HUDEP-2 (cell line): Measurements from ENCODE around the gene MESP1.

ENCODE experiments used
- DNase-seq, 76 experiments: peaks; one replicate each; lab custom pipeline; 2025; ENCODE audit not compliant: unreplicated experiment in 76 of 76; lab: John Stamatoyannopoulos, UW

Gene MESP1

DNA sequence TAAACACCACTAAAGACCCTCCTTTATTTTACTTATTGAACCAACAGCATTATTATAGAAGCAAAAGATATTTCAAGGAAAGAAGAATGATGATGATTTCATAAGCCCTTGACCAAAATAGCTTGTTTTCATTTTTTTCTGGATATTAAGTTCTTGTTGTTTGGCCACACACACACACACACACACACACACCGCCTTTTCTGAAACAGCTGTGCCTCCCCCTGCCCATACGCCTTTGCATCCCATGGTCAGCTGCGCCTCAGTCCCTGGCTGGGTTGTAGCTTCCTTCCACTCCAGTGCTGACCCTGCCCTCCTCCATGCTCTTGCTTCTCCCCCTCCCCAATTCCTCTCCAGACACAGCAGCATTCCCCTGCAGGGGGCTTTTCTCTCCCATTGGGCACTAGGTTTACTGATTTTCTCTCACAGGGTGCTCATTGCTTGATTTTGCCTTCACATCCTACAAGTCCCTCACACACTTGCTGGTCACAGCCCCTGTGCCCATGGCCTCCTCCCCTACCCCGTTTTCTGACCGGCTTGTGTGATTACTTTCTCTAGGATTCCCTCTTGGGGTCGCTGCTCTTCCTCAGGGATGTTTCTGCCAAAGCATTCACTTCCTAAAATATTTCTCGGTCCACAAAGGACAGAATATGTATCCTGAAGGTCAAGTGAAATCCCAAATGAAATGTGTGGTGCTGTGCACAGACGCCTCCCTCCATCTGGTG is 18.4 kb downstream of the MESP1 start:
- no peak for DNase-seq

DNA sequence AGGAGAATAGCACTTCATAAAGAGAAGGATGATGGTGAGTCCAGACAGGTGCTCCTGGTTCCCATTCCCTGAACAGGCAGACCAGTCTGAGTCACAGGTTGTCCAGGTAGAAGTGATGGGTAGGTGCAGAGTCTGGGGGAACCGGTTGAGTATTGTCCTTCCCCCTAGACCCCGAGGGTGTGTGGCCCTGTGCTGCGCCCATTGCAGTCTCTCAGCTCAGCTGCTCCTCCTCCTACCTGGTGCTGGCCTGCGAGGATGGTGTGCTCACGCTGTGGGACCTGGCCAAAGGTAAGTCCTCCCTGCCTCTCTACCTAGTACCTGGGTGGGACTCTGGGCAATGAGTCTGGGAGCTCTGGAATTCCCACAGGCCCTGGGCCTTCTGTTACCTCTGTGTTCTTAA is 19.8 kb downstream of the MESP1 start:
- DNase-seq = no peak

DNA sequence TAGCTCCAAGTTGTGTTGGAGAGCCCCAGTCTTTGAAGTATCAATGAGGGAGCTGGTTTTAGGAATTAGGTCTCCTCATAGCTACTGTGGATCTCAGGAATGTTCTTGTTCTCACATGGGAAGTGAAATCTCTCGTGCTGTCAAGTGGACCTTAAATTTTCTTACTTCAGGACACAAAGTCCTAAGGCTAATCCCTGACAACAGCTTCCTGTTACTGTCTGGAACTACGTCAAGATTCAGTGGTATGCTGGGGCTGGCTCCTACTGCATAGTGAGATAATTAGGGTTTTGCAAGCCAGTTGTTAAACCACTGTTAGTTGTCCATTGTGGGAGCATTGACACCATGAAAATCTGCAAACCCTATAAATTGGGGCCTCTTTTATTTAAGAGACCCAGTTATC is 22.8 kb downstream of the MESP1 start:
- no peak for DNase-seq

DNA sequence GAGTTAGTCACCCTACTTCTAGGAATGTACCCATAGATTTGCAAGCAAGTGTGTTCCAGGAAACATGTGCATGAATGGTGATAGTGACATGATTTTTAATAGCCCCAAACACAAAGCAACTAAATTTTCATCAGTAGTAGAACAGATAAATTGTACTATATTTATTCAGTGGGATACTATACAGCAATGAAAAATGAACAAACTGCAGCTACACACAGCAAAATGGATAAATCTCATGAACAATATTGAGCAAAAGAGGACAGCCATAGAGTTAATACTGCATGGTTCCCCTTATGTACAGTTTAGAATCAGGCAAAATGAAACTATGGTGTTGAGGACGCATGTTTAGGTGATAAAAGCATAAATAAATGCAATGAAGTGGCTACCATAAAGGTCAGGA is 26.0 kb downstream of the MESP1 start:
- DNase-seq = no peak

DNA sequence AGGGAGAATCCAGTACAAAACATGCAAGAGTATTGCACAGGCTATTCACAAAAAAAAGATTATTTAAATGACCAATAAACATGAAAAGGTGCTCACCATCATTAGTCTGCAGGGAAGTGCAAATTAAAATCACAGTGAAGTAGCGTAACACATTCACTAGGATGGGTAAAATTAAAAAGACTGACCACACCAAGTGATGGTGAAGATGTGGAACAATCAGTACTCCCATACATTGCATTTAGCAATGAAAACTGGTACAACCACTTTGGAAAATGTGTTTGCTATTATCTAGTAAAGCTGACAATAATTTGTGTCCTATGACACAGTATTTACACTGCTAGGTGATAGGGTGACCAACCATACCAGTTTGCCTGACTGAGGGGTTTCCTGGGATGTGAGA is 26.4 kb downstream of the MESP1 start:
- DNase-seq = no peak

DNA sequence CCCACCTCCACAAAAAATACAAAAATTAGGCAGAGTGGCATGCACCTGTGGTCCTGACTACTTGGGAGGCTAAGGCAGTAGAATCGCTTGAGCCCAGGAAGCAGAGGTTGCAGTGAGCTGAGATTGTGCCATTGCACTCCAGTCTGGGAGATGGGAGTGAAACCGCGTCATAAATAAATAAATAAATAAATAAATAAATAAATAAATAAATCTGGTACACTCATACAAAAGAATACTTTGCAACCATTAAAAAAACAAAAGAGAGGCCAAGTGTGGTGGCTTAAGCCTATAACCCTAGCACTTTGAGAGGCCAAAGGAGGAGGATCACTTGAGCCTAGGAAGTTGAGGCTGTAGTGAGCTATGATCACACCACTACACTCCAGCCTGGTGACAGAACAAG is 28.0 kb downstream of the MESP1 start:
- no peak for DNase-seq

DNA sequence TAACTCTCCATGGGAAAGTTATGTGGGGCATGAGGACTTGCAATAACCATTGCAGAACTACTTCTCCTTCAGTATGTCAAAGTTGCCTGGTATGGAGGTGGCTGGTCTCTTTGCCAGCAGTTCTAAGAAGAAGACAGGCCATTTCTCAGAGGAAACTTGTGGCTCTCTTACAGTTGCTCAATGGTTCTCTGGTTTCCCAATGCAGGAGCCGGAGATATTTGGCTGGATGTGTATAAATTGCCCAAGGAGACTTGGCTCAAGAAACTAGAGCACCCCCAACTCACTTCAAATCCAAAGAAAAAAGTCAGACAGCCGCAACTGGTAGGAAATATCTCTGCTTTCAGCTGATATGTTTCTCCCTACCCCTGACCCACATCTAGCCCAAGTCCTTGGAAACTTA is 36.3 kb downstream of the MESP1 start:
- no peak for DNase-seq

- DNase-seq = no peak
Observed at GRCh38 chr15:89707577-89707976, 43.5 kb downstream of the MESP1 start.

GRCh38 chr15:89704411-89704810 is 46.6 kb downstream of the MESP1 start:
- no peak for DNase-seq
